IgD-negative memory B cell (primary cell): ENCODE data around the gene OTOP2. TPM values are rescaled to one million over a fixed set of nuclear protein-coding genes. Genes with fewer than 3 reads are reported as not detected.

ENCODE experiments used
- H3K27ac Mint-ChIP-seq, 3 donors: one replicate each; pipeline ENCODE4 v1.8.0; 2020 to 2022; ENCODE audit warnings: mild to moderate bottlenecking in 3 of 3, mixed read lengths in 3 of 3, moderate library complexity in 1 of 3
- H3K27me3 Mint-ChIP-seq: one replicate; pipeline ENCODE4 v1.8.0; 2021; ENCODE audit warnings: mixed read lengths
- H3K36me3 Mint-ChIP-seq: one replicate; pipeline ENCODE4 v1.8.0; 2020; ENCODE audit warnings: mild to moderate bottlenecking, mixed read lengths
- H3K4me1 Mint-ChIP-seq, 3 donors: one replicate each; pipeline ENCODE4 v1.8.0; 2020 to 2022; ENCODE audit warnings: mixed read lengths in 3 of 3, mild to moderate bottlenecking in 1 of 3
- H3K4me3 Mint-ChIP-seq, 4 donors: one replicate each; pipeline ENCODE4 v1.8.0; 2020 to 2022; ENCODE audit warnings: mild to moderate bottlenecking in 4 of 4, mixed read lengths in 4 of 4, moderate library complexity in 3 of 4
- H3K9me3 Mint-ChIP-seq, 3 donors: one replicate each; pipeline ENCODE4 v1.8.0; 2020 to 2021; ENCODE audit warnings: mixed read lengths in 3 of 3, mild to moderate bottlenecking in 1 of 3
- polyA plus RNA-seq: library from polyadenylated mRNA; unstranded; fragments of 300-500 nt; fragmentation: Illumina TruSeq; gene quantifications from one replicate; pipeline ENCODE4 v1.2.3, GENCODE V29; 2021

OTOP2 gene
- polyA plus RNA-seq, 1 donor from 2014 or later = not detected

GRCh38 chr17:74930535-74931036 lies 6.5 kb downstream of the OTOP2 start:
- Mint-ChIP-seq H3K27me3 (peaks cover 61% of the 10 kb centered on the region), H3K4me3 (no peak overlapping the region), H3K27ac (no peak overlapping the region), H3K36me3 (no peaks in the 10 kb centered on the region), H3K4me1 (no peaks in the 10 kb centered on the region), H3K9me3 (no peaks in the 10 kb centered on the region)

- H3K27me3 Mint-ChIP-seq = peaks cover 61% of the 10 kb centered on the region
- H3K27ac Mint-ChIP-seq = no peak overlapping the region
- peak overlapping the region in 1 of 4 donors; percentile 52 for H3K4me3 Mint-ChIP-seq
- H3K4me1 Mint-ChIP-seq = peaks cover 0 to 2% (median 0%) of the 10 kb centered on the region in 3 donors
- no peaks in the 10 kb centered on the region for H3K36me3 Mint-ChIP-seq
- no peaks in the 10 kb centered on the region for H3K9me3 Mint-ChIP-seq
These were observed 11.0 kb downstream of the OTOP2 start for GRCh38 chr17:74935048-74935447.

GRCh38 chr17:74935585-74936469 lies 11.8 kb downstream of the OTOP2 start, which contains the start of gene OTOP3:
OTOP3 (plus strand) TSS chr17:74935898; CDS start chr17:74935922, 24 bp downstream.
- Mint-ChIP-seq H3K4me1 (peaks cover 0 to 2% (median 0%) of the 10 kb centered on the region in 3 donors), H3K4me3 (peak within 1 kb of the TSS in 1 of 4 donors; percentile 52), H3K27me3 (peaks cover 55% of the 10 kb centered on the region), H3K9me3 (no peaks in the 10 kb centered on the region), H3K36me3 (no peaks in the 10 kb centered on the region), H3K27ac (no peak within 1 kb of the TSS)

- no peaks in the 10 kb centered on the region for H3K36me3 Mint-ChIP-seq
- no peak overlapping the region for H3K27ac Mint-ChIP-seq
- H3K9me3 Mint-ChIP-seq = no peaks in the 10 kb centered on the region
- peaks cover 54% of the 10 kb centered on the region for H3K27me3 Mint-ChIP-seq
- H3K4me1 Mint-ChIP-seq = peaks cover 0 to 2% (median 0%) of the 10 kb centered on the region in 3 donors
- no peak overlapping the region for H3K4me3 Mint-ChIP-seq
These were observed 12.4 kb downstream of the OTOP2 start for GRCh38 chr17:74936470-74936799.

- Mint-ChIP-seq H3K27me3 (peaks cover 48% of the 10 kb centered on the region), H3K9me3 (no peaks in the 10 kb centered on the region), H3K4me3 (peak overlapping the region in 2 of 4 donors; percentile 28 to 30)
These were observed 13.3 kb downstream of the OTOP2 start for GRCh38 chr17:74937064-74938051.

GRCh38 chr17:74938194-74938950 lies 14.3 kb downstream of the OTOP2 start:
- Mint-ChIP-seq H3K36me3 (peaks cover 1% of the 10 kb centered on the region), H3K27ac (peak overlapping the region in 1 of 3 donors; percentile 52)

More at GRCh38 chr17:74937064-74938051, 13.3 kb downstream of the OTOP2 start:
- Mint-ChIP-seq H3K4me1 (peaks cover 0 to 2% (median 0%) of the 10 kb centered on the region in 3 donors), H3K36me3 (peaks cover 1% of the 10 kb centered on the region), H3K27ac (peak overlapping the region in 1 of 3 donors; percentile 14)

GRCh38 chr17:74939534-74939933 lies 15.5 kb downstream of the OTOP2 start:
- H3K4me1 Mint-ChIP-seq = peaks cover 0 to 4% (median 0%) of the 10 kb centered on the region in 3 donors
- no peaks in the 10 kb centered on the region for H3K9me3 Mint-ChIP-seq
- H3K27ac Mint-ChIP-seq = no peak overlapping the region
- H3K4me3 Mint-ChIP-seq = no peak overlapping the region
- H3K36me3 Mint-ChIP-seq = peaks cover 1% of the 10 kb centered on the region
- peaks cover 38% of the 10 kb centered on the region for H3K27me3 Mint-ChIP-seq

More at GRCh38 chr17:74938194-74938950, 14.3 kb downstream of the OTOP2 start:
- Mint-ChIP-seq H3K9me3 (no peaks in the 10 kb centered on the region), H3K4me1 (peaks cover 0 to 4% (median 0%) of the 10 kb centered on the region in 3 donors), H3K4me3 (no peak overlapping the region), H3K27me3 (peaks cover 40% of the 10 kb centered on the region)

GRCh38 chr17:74941128-74941725 lies 17.2 kb downstream of the OTOP2 start:
- Mint-ChIP-seq H3K4me1 (peaks cover 0 to 4% (median 0%) of the 10 kb centered on the region in 3 donors), H3K27ac (no peak overlapping the region), H3K9me3 (no peaks in the 10 kb centered on the region), H3K27me3 (peaks cover 30% of the 10 kb centered on the region), H3K36me3 (peaks cover 1% of the 10 kb centered on the region), H3K4me3 (no peak overlapping the region)

GRCh38 chr17:74943808-74944522 lies 19.9 kb downstream of the OTOP2 start:
- Mint-ChIP-seq H3K4me1 (peaks cover 0 to 1% (median 0%) of the 10 kb centered on the region in 3 donors), H3K9me3 (no peaks in the 10 kb centered on the region), H3K36me3 (peaks cover 1% of the 10 kb centered on the region), H3K27me3 (peaks cover 13% of the 10 kb centered on the region), H3K4me3 (no peak overlapping the region), H3K27ac (no peak overlapping the region)

GRCh38 chr17:74945543-74945942 lies 21.5 kb downstream of the OTOP2 start:
- no peak overlapping the region for H3K27ac Mint-ChIP-seq
- H3K27me3 Mint-ChIP-seq = peaks cover 10% of the 10 kb centered on the region
- H3K4me3 Mint-ChIP-seq = no peak overlapping the region
- peaks cover 0 to 1% (median 0%) of the 10 kb centered on the region in 3 donors for H3K4me1 Mint-ChIP-seq
- peaks cover 1% of the 10 kb centered on the region for H3K36me3 Mint-ChIP-seq
- H3K9me3 Mint-ChIP-seq = no peaks in the 10 kb centered on the region

GRCh38 chr17:74946641-74947040 lies 22.6 kb downstream of the OTOP2 start:
- H3K27me3 Mint-ChIP-seq = peaks cover 4% of the 10 kb centered on the region
- H3K4me1 Mint-ChIP-seq = peaks cover 0 to 1% (median 0%) of the 10 kb centered on the region in 3 donors
- H3K36me3 Mint-ChIP-seq = peaks cover 1% of the 10 kb centered on the region
- H3K9me3 Mint-ChIP-seq = no peaks in the 10 kb centered on the region
- H3K27ac Mint-ChIP-seq = no peak overlapping the region
- no peak overlapping the region for H3K4me3 Mint-ChIP-seq

- H3K27ac Mint-ChIP-seq = no peak overlapping the region
- H3K4me3 Mint-ChIP-seq = no peak overlapping the region
- no peaks in the 10 kb centered on the region for H3K9me3 Mint-ChIP-seq
- H3K27me3 Mint-ChIP-seq = peaks cover 3% of the 10 kb centered on the region
- peaks cover 0 to 1% (median 0%) of the 10 kb centered on the region in 3 donors for H3K4me1 Mint-ChIP-seq
- no peaks in the 10 kb centered on the region for H3K36me3 Mint-ChIP-seq
These were observed 23.1 kb downstream of the OTOP2 start for GRCh38 chr17:74947041-74947754.
